Central memory CD8-positive, alpha-beta T cell (primary cell): ENCODE measurements around the gene ABL1.

Experiments used
- ATAC-seq: fragments of 150-1000 bp; cut with Tn5 transposase; replicated peaks from 2 replicates; pipeline ENCODE4 v1.10.0; 2022; ENCODE audit warnings: mild to moderate bottlenecking, moderate FRiP score, moderate number of reproducible peaks; ENCODE audit not compliant: poor library complexity, severe bottlenecking; ENCODE audit errors: extremely low read depth
- DNase-seq, 2 donors: peaks; one replicate each; pipeline ENCODE4 v3.0.0; 2021; ENCODE audit warnings: low spot score in 2 of 2
- H3K27ac Mint-ChIP-seq: one replicate; pipeline ENCODE4 v1.8.0; 2022; ENCODE audit warnings: low read depth, mild to moderate bottlenecking, moderate library complexity, mixed read lengths
- H3K27me3 Mint-ChIP-seq: one replicate; pipeline ENCODE4 v1.8.0; 2022; ENCODE audit warnings: mixed read lengths
- H3K36me3 Mint-ChIP-seq: one replicate; pipeline ENCODE4 v1.8.0; 2022; ENCODE audit warnings: mild to moderate bottlenecking, moderate library complexity, mixed read lengths; ENCODE audit not compliant: insufficient read depth
- H3K4me1 Mint-ChIP-seq: one replicate; pipeline ENCODE4 v1.8.0; 2022; ENCODE audit warnings: mixed read lengths
- H3K4me3 Mint-ChIP-seq: one replicate; pipeline ENCODE4 v1.8.0; 2022; ENCODE audit warnings: mild to moderate bottlenecking, moderate library complexity, mixed read lengths
- H3K9me3 Mint-ChIP-seq: one replicate; pipeline ENCODE4 v1.8.0; 2022; ENCODE audit warnings: mixed read lengths

Gene ABL1

DNA sequence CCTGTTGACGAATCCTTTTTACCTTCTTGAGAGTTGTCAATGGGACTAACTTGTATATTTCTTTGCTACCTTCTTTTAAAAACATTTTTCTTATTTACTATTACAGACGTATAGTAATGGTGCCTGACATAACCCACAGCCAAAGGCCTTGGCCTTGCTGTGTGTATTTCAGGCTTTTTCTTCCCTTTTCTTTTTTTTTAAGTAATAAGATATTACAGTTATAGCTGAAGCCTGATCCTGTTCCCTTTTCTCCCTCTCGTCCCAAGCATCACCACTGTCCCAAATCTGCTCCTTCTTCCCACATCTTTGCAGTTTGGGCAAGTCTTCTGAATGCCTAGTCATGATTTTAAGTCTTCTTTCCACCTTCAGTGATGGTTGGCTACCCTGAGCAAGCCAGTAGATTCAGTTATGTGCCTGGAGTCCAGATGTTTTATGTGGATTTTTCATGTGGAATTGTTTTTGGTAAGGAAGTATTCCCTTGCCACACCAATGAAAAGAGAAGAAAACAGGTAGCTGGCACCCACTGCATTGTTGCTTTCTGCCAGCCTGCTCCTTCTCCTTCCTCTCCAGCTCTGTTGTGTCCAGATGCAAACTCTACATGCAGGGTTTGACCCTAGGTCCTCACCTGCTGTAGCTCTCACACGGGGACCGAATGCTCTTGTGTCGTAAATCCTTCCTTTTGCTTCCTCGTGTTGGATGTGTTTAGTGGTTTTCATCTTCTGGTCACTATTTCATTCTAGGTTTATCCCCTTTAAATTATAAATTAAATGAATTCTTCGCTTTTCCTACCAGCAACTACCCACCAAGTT is 26.5 kb downstream of the ABL1 start:
- Mint-ChIP-seq H3K4me3 (no peak overlapping the region), H3K27me3 (no peaks in the 10 kb centered on the region), H3K9me3 (no peaks in the 10 kb centered on the region), H3K36me3 (peaks cover 21% of the 10 kb centered on the region), H3K27ac (no peak overlapping the region), H3K4me1 (peaks cover 5% of the 10 kb centered on the region)
- no peak for DNase-seq
- no peak for ATAC-seq

DNA sequence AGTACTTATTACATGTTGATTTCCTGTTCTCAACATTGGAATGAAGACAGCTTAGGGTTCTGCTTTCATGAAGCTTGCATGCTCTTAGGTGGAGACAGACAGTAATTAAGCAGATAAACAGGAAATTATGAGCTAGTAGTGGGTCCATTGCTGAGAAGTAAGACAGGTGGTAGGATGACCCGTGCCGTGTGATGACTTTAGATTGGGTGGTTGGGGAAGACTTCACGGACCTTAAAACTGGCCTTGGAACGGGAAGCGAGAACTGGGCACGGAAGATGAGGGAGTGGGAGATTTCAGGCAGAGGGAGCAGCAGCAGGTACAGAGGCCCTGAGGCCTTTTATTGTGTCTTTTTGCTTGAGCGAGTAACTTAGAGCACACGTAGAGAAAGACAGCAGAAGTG is 27.2 kb downstream of the ABL1 start:
- Mint-ChIP-seq H3K36me3 (peaks cover 21% of the 10 kb centered on the region), H3K27ac (no peak overlapping the region), H3K4me3 (no peak overlapping the region), H3K4me1 (peaks cover 5% of the 10 kb centered on the region), H3K27me3 (no peaks in the 10 kb centered on the region), H3K9me3 (no peaks in the 10 kb centered on the region)
- ATAC-seq (no peak), DNase-seq (no peak)

DNA sequence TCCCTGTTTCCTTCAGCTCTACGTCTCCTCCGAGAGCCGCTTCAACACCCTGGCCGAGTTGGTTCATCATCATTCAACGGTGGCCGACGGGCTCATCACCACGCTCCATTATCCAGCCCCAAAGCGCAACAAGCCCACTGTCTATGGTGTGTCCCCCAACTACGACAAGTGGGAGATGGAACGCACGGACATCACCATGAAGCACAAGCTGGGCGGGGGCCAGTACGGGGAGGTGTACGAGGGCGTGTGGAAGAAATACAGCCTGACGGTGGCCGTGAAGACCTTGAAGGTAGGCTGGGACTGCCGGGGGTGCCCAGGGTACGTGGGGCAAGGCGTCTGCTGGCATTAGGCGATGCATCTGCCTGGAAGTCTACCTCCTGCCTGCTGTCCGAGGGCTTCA is 27.7 kb downstream of the ABL1 start:
- peaks cover 18% of the 10 kb centered on the region for H3K36me3 Mint-ChIP-seq
- no peaks in the 10 kb centered on the region for H3K9me3 Mint-ChIP-seq
- ATAC-seq (no peak), DNase-seq (no peak)
- H3K4me3 Mint-ChIP-seq = no peak overlapping the region
- H3K27ac Mint-ChIP-seq = no peak overlapping the region
- H3K27me3 Mint-ChIP-seq = no peaks in the 10 kb centered on the region
- peaks cover 5% of the 10 kb centered on the region for H3K4me1 Mint-ChIP-seq

DNA sequence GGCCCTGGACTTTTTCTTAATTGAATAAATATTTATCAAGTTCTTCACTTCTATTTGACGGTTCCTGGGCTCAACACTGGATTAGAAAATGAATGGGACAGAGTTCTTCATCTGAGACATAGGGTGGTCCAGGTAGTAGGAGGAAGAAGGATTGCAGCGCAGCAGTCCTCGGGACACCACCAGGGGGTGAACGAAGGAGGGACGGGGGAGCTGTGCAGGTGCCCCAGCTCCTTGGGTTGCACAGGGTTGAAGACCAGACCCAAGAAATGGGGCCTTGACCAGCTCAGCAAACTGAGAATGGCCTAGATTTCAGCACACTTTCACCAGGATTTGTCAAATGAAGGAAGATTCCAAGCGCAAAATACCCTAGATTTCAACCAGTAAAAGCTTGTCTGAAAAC is 29.5 kb downstream of the ABL1 start:
- H3K27me3 Mint-ChIP-seq = no peaks in the 10 kb centered on the region
- no peak overlapping the region for H3K4me3 Mint-ChIP-seq
- peaks cover 15% of the 10 kb centered on the region for H3K36me3 Mint-ChIP-seq
- no peaks in the 10 kb centered on the region for H3K9me3 Mint-ChIP-seq
- no peak for ATAC-seq
- H3K27ac Mint-ChIP-seq = no peak overlapping the region
- DNase-seq = no peak
- peaks cover 5% of the 10 kb centered on the region for H3K4me1 Mint-ChIP-seq

DNA sequence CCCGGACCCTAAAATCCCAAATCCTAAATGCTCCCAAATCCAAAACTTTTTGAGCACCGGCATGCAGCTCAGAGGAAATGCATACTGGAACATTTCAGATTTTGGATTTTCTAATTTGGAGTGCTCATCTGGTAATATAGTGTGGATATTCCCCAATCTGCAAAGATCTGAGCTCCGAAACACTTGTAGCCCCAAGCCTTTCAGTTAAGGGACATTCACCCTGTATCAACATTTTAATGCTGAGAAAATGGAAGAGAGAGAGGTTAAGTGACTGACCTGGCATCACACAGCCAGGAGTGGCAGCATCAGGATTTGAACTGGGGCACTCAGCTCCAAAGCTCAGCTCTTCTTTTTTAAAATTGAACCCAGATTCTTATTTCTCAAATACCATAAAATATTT is 30.9 kb downstream of the ABL1 start:
- no peaks in the 10 kb centered on the region for H3K27me3 Mint-ChIP-seq
- H3K27ac Mint-ChIP-seq = peak overlapping the region; percentile 23
- ATAC-seq (no peak), DNase-seq (no peak)
- H3K4me1 Mint-ChIP-seq = peaks cover 5% of the 10 kb centered on the region
- H3K9me3 Mint-ChIP-seq = no peaks in the 10 kb centered on the region
- peaks cover 10% of the 10 kb centered on the region for H3K36me3 Mint-ChIP-seq
- H3K4me3 Mint-ChIP-seq = no peak overlapping the region

DNA sequence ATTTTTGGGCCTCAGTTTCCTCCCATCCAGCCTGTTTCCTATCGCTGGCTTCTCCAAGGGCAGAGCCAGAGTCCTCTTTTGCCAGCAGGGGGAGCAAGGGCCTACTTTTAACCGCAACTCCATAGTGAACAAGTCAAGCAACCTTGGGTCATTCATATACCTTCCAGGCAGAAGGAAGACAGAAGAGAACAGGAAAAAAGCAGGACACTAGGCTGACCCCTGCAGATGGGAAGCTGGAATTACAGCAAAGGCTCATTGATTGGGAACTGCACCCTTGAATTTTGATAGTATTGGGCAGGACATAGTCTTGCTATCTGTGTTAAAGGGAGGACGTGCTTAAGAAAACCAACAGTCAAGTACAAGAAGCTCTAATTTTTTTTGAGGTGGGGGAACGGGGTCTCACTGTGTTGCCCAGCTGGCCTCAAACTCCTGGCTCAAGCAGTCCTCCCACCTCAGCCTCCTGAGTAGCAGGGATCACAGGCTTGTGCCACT is 31.5 kb downstream of the ABL1 start:
- Mint-ChIP-seq H3K27me3 (no peaks in the 10 kb centered on the region), H3K27ac (peak overlapping the region; percentile 23)

DNA sequence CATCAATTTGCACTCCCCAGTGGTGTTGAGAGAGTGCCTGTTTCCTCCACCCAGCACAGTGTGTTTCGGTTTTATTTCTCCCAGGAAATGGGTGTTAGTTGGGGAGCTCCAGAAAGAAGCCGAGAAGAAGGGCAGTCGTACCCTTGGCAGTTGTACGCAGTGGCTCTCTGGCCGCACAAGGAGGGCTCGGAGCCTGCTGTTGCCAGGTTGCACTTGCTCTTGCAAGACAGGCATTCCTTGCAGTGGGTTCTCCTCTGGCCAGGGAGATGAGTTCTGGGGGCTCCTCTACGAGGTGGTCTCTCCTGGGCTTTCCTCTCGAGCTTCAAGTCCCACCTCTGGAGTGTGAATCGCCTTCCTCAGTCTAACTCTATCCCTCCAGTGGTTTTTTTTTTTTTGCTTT is 32.5 kb downstream of the ABL1 start:
- no peak for DNase-seq
- no peak for ATAC-seq
- Mint-ChIP-seq H3K9me3 (no peaks in the 10 kb centered on the region), H3K36me3 (peaks cover 14% of the 10 kb centered on the region), H3K4me3 (no peak overlapping the region), H3K4me1 (peaks cover 5% of the 10 kb centered on the region), H3K27me3 (no peaks in the 10 kb centered on the region), H3K27ac (no peak overlapping the region)

More for the DNA sequence above, 31.5 kb downstream of the ABL1 start:
- Mint-ChIP-seq H3K36me3 (peaks cover 10% of the 10 kb centered on the region), H3K4me3 (no peak overlapping the region), H3K9me3 (no peaks in the 10 kb centered on the region), H3K4me1 (peaks cover 5% of the 10 kb centered on the region)
- DNase-seq (peak in 1 of 2 donors; percentile 24), ATAC-seq (no peak)

DNA sequence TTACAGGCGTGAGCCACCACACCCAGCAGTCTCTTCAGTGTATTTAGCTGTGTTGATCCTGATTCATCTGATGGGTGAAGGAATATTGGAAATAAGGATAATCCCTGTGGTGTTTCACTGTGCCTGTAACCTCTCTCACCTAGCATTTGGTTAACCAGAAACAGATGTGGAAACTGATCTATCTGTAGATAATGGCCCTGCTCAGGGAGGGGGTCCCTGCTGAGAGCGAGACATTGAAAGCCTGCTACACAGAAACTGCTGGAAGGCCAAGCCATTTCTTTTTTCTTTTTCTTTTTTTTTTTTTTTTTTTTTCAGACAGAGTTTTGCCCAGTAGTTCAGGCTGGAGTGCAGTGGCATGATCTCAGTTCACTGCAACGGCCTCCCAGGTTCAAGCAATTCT is 33.2 kb downstream of the ABL1 start:
- Mint-ChIP-seq H3K4me1 (peaks cover 5% of the 10 kb centered on the region), H3K4me3 (no peak overlapping the region), H3K36me3 (peaks cover 15% of the 10 kb centered on the region), H3K27me3 (no peaks in the 10 kb centered on the region), H3K9me3 (no peaks in the 10 kb centered on the region), H3K27ac (no peak overlapping the region)
- no peak for ATAC-seq
- DNase-seq = no peak

DNA sequence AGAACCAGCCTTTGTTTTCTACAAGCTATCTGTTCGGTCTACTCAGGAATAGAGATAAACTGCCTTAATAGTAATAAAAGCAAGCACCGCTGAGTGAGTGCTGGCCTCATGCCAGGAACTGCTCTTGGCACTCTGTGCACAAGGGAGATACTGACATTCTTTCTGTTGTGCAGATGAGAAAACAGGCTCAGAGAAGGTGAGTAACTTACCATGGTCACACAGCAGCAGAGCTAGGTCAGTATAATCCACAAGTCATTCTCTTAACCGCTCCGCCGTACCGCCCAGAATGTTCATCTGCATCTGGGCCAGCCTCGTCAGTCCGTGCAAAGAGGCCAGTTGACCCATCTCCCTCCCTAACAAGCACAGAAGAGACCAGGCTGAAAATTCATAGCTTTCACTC is 34.2 kb downstream of the ABL1 start:
- Mint-ChIP-seq H3K4me1 (peaks cover 5% of the 10 kb centered on the region), H3K4me3 (no peak overlapping the region), H3K27ac (no peak overlapping the region), H3K36me3 (peaks cover 19% of the 10 kb centered on the region), H3K27me3 (no peaks in the 10 kb centered on the region), H3K9me3 (no peaks in the 10 kb centered on the region)
- DNase-seq = no peak
- no peak for ATAC-seq

DNA sequence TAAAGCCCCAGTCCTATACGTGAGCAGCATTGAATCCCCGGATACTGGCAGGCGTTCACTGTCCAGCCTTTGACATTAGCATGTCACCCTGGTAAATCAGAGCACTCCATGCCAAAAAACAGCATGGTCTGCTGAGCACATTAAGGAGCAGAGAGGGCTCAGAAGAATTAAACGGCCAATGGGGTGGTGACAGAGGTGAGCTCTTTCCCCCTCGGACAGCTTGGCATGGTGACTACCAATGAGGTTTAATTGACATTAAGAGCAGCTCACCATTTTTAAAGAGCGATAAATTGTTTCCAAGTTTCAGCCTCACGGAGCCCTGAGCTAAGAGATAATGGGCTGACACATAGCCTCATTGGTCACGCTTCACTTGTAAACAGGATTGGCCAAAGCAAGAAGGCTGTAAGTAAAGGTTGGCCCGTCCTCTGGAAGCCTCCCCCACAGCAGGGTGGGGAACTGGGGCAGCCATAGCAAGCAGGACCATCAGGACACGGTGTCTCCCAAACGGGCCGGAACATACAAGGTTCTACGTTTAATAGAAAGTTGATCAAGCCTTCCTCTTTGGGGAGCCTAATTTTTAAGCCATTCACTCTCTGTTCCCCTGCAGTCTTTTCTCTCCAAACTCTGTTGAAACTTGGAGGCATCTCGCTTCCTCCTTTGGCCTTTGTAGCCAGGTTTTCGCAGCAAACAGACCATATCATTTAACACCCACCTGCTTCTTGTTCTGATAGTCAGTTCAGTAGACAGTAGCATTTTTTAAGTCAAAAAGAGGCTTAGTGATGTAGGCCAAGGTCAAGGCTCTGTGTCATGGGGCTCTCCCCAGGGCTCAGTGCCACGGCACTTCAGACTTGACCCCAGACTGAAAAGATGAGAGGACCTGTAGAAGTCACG is 35.7 kb downstream of the ABL1 start:
- H3K4me3 Mint-ChIP-seq = no peak overlapping the region
- ATAC-seq (no peak), DNase-seq (no peak)
- no peaks in the 10 kb centered on the region for H3K9me3 Mint-ChIP-seq
- no peaks in the 10 kb centered on the region for H3K27me3 Mint-ChIP-seq
- H3K36me3 Mint-ChIP-seq = peaks cover 26% of the 10 kb centered on the region
- peaks cover 5% of the 10 kb centered on the region for H3K4me1 Mint-ChIP-seq
- no peak overlapping the region for H3K27ac Mint-ChIP-seq

DNA sequence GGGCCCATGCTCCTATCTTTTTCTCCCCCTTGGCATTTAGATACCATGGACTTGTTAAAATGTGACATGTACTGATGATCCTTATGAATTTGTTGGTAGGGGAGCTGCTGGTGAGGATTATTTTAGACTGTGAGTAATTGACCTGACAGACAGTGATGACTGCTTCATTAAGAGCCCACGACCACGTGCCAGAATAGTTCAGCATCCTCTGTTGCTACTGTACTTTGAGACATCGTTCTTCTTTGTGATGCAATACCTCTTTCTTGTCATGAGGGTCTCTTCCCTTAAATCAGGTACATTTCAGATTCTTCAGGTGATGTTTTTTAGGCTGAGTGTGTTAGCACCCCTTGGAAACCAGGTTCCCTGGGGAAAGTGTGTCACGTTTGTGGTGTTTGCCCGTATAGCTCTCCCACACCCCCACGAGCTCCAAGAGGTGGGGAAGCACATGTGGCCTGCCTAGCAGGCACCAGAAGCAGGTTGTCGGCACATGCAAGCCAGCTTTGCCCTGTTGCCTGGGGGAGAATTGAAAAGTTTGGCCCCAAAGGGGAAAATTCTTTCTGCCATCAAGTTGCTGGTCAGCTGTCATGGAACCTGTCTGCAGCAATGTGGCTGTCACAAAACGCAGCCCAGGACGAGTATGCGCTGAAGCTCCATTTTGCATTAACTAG is 36.5 kb downstream of the ABL1 start:
- H3K27me3 Mint-ChIP-seq = no peaks in the 10 kb centered on the region
- H3K27ac Mint-ChIP-seq = no peak overlapping the region
- no peak overlapping the region for H3K4me3 Mint-ChIP-seq
- H3K9me3 Mint-ChIP-seq = no peaks in the 10 kb centered on the region
- DNase-seq = no peak
- H3K4me1 Mint-ChIP-seq = peaks cover under 1% of the 10 kb centered on the region
- peaks cover 27% of the 10 kb centered on the region for H3K36me3 Mint-ChIP-seq
- ATAC-seq = no peak

DNA sequence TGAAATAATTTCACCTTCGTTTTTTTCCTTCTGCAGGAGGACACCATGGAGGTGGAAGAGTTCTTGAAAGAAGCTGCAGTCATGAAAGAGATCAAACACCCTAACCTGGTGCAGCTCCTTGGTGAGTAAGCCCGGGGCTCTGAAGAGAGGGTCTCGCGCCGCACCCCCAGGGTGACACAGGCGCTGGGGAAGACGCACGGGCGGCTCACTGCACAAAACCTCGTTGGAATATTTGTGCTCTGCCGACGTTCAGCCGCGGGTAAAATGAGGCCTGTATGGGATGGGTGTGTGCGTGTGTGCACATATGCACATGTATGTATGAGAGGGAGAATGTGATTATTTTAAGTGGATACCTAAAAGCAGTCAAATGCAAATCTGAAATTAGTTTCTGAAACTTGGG is 37.0 kb downstream of the ABL1 start:
- no peak for DNase-seq
- Mint-ChIP-seq H3K4me3 (no peak overlapping the region), H3K9me3 (no peaks in the 10 kb centered on the region), H3K36me3 (peaks cover 29% of the 10 kb centered on the region), H3K27me3 (no peaks in the 10 kb centered on the region), H3K27ac (no peak overlapping the region), H3K4me1 (no peaks in the 10 kb centered on the region)
- ATAC-seq = no peak
